ENCODE data around the gene PTPN21. TPM values are rescaled to one million over a fixed set of nuclear protein-coding genes. Genes with fewer than 3 reads are reported as not detected.

Gene PTPN21
- total RNA-seq, 1 donor from 2014 or later, result 21.9 TPM

- no peak for TF ChIP-seq CTCF (conservative IDR thresholded peaks at IDR 0.05)
- Mint-ChIP-seq H3K27ac (ENCODE audit: unreplicated experiment) (peak within 1 kb of the TSS; percentile 99), H3K36me3 (ENCODE audit: low read depth) (peaks cover 4% of the 10 kb centered on the region), H3K4me1 (peaks cover 27% of the 10 kb centered on the region), H3K4me3 (peak within 1 kb of the TSS; percentile 91), H3K9me3 (no peaks in the 10 kb centered on the region), H3K27me3 (ENCODE audit: low read depth) (no peaks in the 10 kb centered on the region)
- DNase-seq (ENCODE audit: low read depth, low spot score), result peak; percentile 83
Measured at GRCh38 chr14:88562831-88563686, 8.3 kb upstream of the PTPN21 start, which contains the start of gene ZC3H14. ZC3H14 (plus strand) TSS chr14:88563037; CDS start chr14:88563134, 97 bp downstream.

- no peak for TF ChIP-seq CTCF (conservative IDR thresholded peaks at IDR 0.05)
- H3K9me3 Mint-ChIP-seq, result no peaks in the 10 kb centered on the region
Measured at GRCh38 chr14:88562532-88562830, 7.7 kb upstream of the PTPN21 start.

GRCh38 chr14:88559852-88560251 is 5.0 kb upstream of the PTPN21 start:
- Mint-ChIP-seq H3K27me3 (ENCODE audit: low read depth) (peaks cover 7% of the 10 kb centered on the region), H3K36me3 (ENCODE audit: low read depth) (no peaks in the 10 kb centered on the region), H3K4me1 (peaks cover 32% of the 10 kb centered on the region), H3K4me3 (peak overlapping the region; percentile 42), H3K9me3 (no peaks in the 10 kb centered on the region), H3K27ac (ENCODE audit: unreplicated experiment) (no peak overlapping the region)
- DNase-seq (ENCODE audit: low read depth, low spot score), result no peak
- no peak for TF ChIP-seq CTCF (conservative IDR thresholded peaks at IDR 0.05)

More at GRCh38 chr14:88562532-88562830, 7.7 kb upstream of the PTPN21 start:
- DNase-seq (ENCODE audit: low read depth, low spot score), result no peak
- peak overlapping the region; percentile 91 for H3K4me3 Mint-ChIP-seq
- no peak overlapping the region for H3K27ac Mint-ChIP-seq (ENCODE audit: unreplicated experiment)
- H3K4me1 Mint-ChIP-seq, result peaks cover 27% of the 10 kb centered on the region
- peaks cover 2% of the 10 kb centered on the region for H3K36me3 Mint-ChIP-seq (ENCODE audit: low read depth)
- no peaks in the 10 kb centered on the region for H3K27me3 Mint-ChIP-seq (ENCODE audit: low read depth)

GRCh38 chr14:88556581-88556980 is 1.8 kb upstream of the PTPN21 start:
- H3K4me1 Mint-ChIP-seq, result peaks cover 28% of the 10 kb centered on the region

GRCh38 chr14:88553886-88554456 is 836 bp downstream of the PTPN21 start:
- no peak for TF ChIP-seq CTCF (conservative IDR thresholded peaks at IDR 0.05)
- Mint-ChIP-seq H3K4me1 (peaks cover 28% of the 10 kb centered on the region), H3K36me3 (ENCODE audit: low read depth) (peaks cover 1% of the 10 kb centered on the region), H3K4me3 (peak overlapping the region; percentile 93), H3K27me3 (ENCODE audit: low read depth) (peaks cover 15% of the 10 kb centered on the region), H3K27ac (ENCODE audit: unreplicated experiment) (peak overlapping the region; percentile 98), H3K9me3 (no peaks in the 10 kb centered on the region)
- no peak for DNase-seq (ENCODE audit: low read depth, low spot score)

More at GRCh38 chr14:88556581-88556980, 1.8 kb upstream of the PTPN21 start:
- Mint-ChIP-seq H3K27ac (ENCODE audit: unreplicated experiment) (no peak overlapping the region), H3K27me3 (ENCODE audit: low read depth) (peaks cover 15% of the 10 kb centered on the region), H3K9me3 (no peaks in the 10 kb centered on the region), H3K4me3 (peak overlapping the region; percentile 94), H3K36me3 (ENCODE audit: low read depth) (no peaks in the 10 kb centered on the region)
- DNase-seq (ENCODE audit: low read depth, low spot score), result no peak
- no peak for TF ChIP-seq CTCF (conservative IDR thresholded peaks at IDR 0.05)

Data from neural crest cell (in vitro differentiated cells).